Thoracic aorta (tissue), 2 donors: ENCODE results near the gene LRWD1. TPM values are rescaled to one million over a fixed set of nuclear protein-coding genes. Genes with fewer than 3 reads are reported as not detected.
"Not testable (repeated sequence)": the region's sequence is repeated elsewhere in the genome, so short reads cannot be mapped to it uniquely, and the experiment has no call there.

ENCODE experiments used
- ATAC-seq: fragments of 150-250 bp; one replicate; pipeline ENCODE4 v1.8.0; 2017; ENCODE audit warnings: low read depth; ENCODE audit not compliant: insufficient number of reproducible peaks, low FRiP score
- DNase-seq: peaks from one replicate; pipeline ENCODE4 v3.0.0-alpha.2; 2020; ENCODE audit warnings: low spot score
- H3K27ac ChIP-seq, 2 donors: fragments of 200-600 bp; sonication (generic); 1 replicate in 1 of 2; 2 replicates in 1 of 2; pipeline ENCODE4 v1.5.1; 2016; ENCODE audit warnings: mild to moderate bottlenecking in 2 of 2, moderate library complexity in 2 of 2
- H3K27me3 ChIP-seq: fragments of 200-600 bp; sonication (generic); replicated peaks from 2 replicates; pipeline ENCODE4 v1.6.0; 2016; ENCODE audit warnings: mild to moderate bottlenecking; ENCODE audit not compliant: insufficient read depth
- H3K36me3 ChIP-seq: fragments of 200-600 bp; sonication (generic); one replicate; pipeline ENCODE4 v1.5.1; 2016
- H3K4me1 ChIP-seq, 2 donors: fragments of 200-600 bp; sonication (generic); 1 replicate in 1 of 2; 2 replicates in 1 of 2; pipeline versions ENCODE4 v1.5.1 to v1.6.0; 2016; ENCODE audit warnings: low read depth in 2 of 2, mild to moderate bottlenecking in 1 of 2; ENCODE audit not compliant: control insufficient read depth in 1 of 2
- H3K4me3 ChIP-seq: fragments of 200-600 bp; sonication (generic); 2 replicates; pipeline ENCODE4 v1.5.1; 2016; ENCODE audit warnings: mild to moderate bottlenecking
- H3K9me3 ChIP-seq: fragments of 200-600 bp; sonication (generic); 2 replicates; pipeline ENCODE4 v1.5.1; 2016
- total RNA-seq, 2 donors: library from RNA; depleted of rRNA; stranded (reverse); fragments of >200 nt; gene quantifications; one replicate each; pipeline versions ENCODE4 v1.1.0 to v1.2.3, GENCODE V29; 2016

LRWD1 gene
- total RNA-seq, 2 donors from 2014 or later: 7.9 to 10.9 TPM

- H3K36me3 ChIP-seq, H3K27me3 ChIP-seq, H3K4me1 ChIP-seq, H3K9me3 ChIP-seq: not testable (repeated sequence)
- peak; percentile 13 for DNase-seq
- Histone ChIP-seq H3K4me3 (peak overlapping the region; percentile 50), H3K27ac (peak overlapping the region; percentile 4 to 61)
- peak; percentile 76 for ATAC-seq
Observed at GRCh38 chr7:102512642-102513221, 47.9 kb downstream of the LRWD1 start.

- not testable (repeated sequence) for H3K27me3 ChIP-seq, ATAC-seq, H3K4me1 ChIP-seq, H3K36me3 ChIP-seq, DNase-seq, H3K4me3 ChIP-seq, H3K27ac ChIP-seq, H3K9me3 ChIP-seq
Observed at GRCh38 chr7:102514881-102515721, 50.3 kb downstream of the LRWD1 start.

GRCh38 chr7:102515889-102516288 is 51.1 kb downstream of the LRWD1 start:
- not testable (repeated sequence) for H3K27ac ChIP-seq, H3K36me3 ChIP-seq, DNase-seq, H3K9me3 ChIP-seq, H3K27me3 ChIP-seq, H3K4me1 ChIP-seq, H3K4me3 ChIP-seq
- ATAC-seq: peak; percentile 4

- DNase-seq, H3K4me3 ChIP-seq, H3K36me3 ChIP-seq, ATAC-seq, H3K4me1 ChIP-seq, H3K27me3 ChIP-seq, H3K9me3 ChIP-seq, H3K27ac ChIP-seq: not testable (repeated sequence)
Observed at GRCh38 chr7:102516951-102517350, 52.2 kb downstream of the LRWD1 start.

- not testable (repeated sequence) for H3K27ac ChIP-seq
Observed at GRCh38 chr7:102517550-102518147, 52.9 kb downstream of the LRWD1 start, which contains the start of gene RASA4B. TSS of gene RASA4B (minus strand) at chr7:102517777. CDS start at chr7:102517710, 67 bp downstream.

GRCh38 chr7:102520797-102521196 is 56.0 kb downstream of the LRWD1 start:
- H3K4me3 ChIP-seq, ATAC-seq, H3K4me1 ChIP-seq, H3K36me3 ChIP-seq, H3K27me3 ChIP-seq, H3K9me3 ChIP-seq, H3K27ac ChIP-seq, DNase-seq: not testable (repeated sequence)

More at GRCh38 chr7:102517550-102518147, 52.9 kb downstream of the LRWD1 start, which contains the start of gene RASA4B:
- H3K36me3 ChIP-seq, H3K4me1 ChIP-seq, DNase-seq, H3K4me3 ChIP-seq, H3K27me3 ChIP-seq, H3K9me3 ChIP-seq: not testable (repeated sequence)
- ATAC-seq: peak; percentile 56

Other genes with a start within 250 kb of the LRWD1 start
- gene SH2B2, start 178.1 kb upstream of the LRWD1 start, total RNA-seq: 10 to 100 TPM; 10.0 to 30.2 TPM
- not detected for gene SPDYE6, start 108.5 kb upstream of the LRWD1 start, total RNA-seq
- gene PRKRIP1, start 68.6 kb upstream of the LRWD1 start, total RNA-seq: 10 to 100 TPM; 47.0 to 80.4 TPM
- 10 to 100 TPM; 33.4 to 37.6 TPM for gene ORAI2, start 31.4 kb upstream of the LRWD1 start, total RNA-seq
- gene ALKBH4, start 121 bp upstream of the LRWD1 start, total RNA-seq: 10 to 100 TPM; 15.9 to 29.6 TPM
- gene POLR2J, start 13.9 kb downstream of the LRWD1 start, total RNA-seq: 10 to 100 TPM; 10.7 to 22.9 TPM
- 10 to 100 TPM in 1 of 2 donors, 1 to 10 TPM in 1; 8.5 to 21.9 TPM for gene RASA4B, start 52.8 kb downstream of the LRWD1 start, total RNA-seq
- 10 to 100 TPM; 10.8 to 14.7 TPM for gene UPK3BL2, start 78.7 kb downstream of the LRWD1 start, total RNA-seq
- gene SPDYE2, start 86.2 kb downstream of the LRWD1 start, total RNA-seq: not detected
- gene POLR2J3, start 107.6 kb downstream of the LRWD1 start, total RNA-seq: 10 to 100 TPM; 36.3 to 68.0 TPM
- gene RASA4, start 151.8 kb downstream of the LRWD1 start, total RNA-seq: 10 to 100 TPM; 42.8 to 82.3 TPM
- gene UPK3BL1, start 177.8 kb downstream of the LRWD1 start, total RNA-seq: 10 to 100 TPM; 39.0 to 45.2 TPM
- gene SPDYE2B, start 185.3 kb downstream of the LRWD1 start, total RNA-seq: not detected
- gene POLR2J2, start 206.7 kb downstream of the LRWD1 start, total RNA-seq: 10 to 100 TPM in 1 of 2 donors, 1 to 10 TPM in 1; 3.4 to 14.3 TPM